GM19438 (cell line): ENCODE results near the gene ASB4.

Experiments
- ATAC-seq: cut with Tn5 transposase; IDR thresholded peaks from one replicate; pipeline ENCODE4 v1.9.1; 2021; ENCODE audit warnings: low read depth; ENCODE audit not compliant: unreplicated experiment

Gene ASB4

DNA sequence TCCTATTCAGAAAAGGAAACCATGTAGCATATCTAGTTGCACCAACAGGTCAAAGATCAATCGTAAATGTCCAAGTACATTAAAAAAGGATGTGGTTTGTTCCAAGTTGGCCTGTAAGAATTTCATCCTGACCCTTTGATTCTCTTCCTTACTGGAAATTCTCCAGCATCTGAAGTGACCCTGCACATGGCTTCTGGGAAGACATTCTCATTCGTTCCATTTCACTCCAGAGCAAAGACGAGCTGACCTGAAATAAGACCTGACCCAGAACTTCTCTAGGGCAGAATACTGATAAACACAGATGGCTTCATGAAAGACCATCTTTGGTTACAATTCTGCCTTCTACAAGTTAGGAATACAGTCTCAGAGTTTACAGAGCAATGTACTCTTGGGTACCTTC is 39.8 kb downstream of the ASB4 start:
- no peak for ATAC-seq

DNA sequence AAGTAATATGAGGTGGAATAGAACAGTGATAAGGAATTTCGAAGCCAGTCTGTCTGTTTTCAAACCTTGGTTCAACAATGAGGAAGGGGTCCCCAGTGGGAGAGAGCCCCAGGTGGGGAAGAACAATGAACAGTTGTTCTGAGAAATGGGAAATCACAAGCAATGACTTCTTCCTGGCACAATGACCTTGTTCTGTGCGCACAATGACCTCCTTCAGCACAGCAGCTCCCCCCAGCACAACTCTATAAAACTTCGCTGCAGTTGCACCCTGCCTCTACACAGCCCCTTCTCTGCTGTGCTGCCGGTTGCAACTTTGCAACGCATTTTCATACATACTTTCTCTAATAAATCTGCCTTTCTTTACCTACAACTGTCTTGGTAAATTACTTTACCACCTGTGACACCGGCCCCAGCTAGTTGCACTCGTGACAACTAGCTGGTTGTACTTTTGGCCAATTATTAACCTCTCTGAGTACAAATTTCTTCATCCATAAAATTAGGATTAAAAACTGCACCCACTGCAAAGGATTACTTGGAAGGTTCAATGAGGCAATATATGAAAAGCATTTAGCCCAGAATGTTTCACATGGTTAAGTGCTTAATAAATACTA is 40.5 kb downstream of the ASB4 start:
- no peak for ATAC-seq

DNA sequence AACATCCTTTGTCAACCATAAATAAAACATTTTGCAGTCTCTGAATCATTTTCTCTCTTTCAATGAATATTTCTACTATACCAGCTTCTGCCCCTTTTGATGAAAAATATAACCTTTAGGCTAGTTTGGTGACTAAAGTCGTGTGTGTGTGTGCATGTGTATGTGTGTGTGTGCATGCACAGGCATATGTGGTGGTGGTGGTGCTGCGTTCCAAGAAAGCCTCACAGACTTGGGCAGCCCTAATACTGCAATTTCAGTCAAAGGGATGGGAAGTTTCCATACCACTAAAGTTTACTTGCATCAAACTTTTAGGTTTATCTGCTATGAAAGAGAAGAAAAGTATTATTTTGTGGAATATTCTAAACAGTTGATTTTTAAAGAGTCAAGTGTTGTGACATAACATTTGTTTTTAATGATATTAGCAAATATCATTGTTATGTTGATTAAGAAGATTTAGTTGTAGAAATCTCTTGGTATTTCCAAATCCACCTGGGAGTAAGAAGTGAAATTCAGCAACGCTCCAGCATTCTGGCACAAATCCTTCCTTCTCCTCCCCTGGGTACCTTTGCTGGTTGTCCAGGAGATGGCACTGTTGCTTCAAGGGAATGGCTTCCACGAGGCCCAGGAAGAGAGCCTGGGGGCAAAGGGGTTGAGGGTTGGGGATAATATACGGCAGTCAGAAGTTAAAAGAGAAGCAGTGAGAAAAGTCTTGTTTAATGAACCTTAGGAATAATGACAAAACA is 41.5 kb downstream of the ASB4 start:
- peak; percentile 59 for ATAC-seq

DNA sequence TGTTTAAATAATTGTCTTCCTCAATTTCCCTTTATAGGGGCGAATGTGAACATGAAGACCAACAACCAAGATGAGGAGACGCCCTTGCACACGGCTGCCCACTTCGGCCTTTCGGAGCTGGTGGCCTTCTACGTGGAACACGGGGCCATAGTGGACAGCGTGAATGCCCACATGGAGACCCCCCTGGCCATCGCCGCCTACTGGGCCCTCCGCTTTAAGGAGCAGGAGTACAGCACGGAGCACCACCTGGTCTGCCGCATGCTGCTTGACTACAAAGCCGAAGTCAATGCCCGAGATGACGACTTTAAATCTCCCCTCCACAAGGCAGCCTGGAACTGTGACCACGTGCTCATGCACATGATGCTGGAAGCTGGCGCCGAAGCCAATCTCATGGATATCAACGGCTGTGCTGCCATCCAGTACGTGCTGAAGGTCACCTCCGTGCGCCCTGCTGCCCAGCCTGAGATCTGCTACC is 42.1 kb downstream of the ASB4 start:
- ATAC-seq: peak; percentile 9

DNA sequence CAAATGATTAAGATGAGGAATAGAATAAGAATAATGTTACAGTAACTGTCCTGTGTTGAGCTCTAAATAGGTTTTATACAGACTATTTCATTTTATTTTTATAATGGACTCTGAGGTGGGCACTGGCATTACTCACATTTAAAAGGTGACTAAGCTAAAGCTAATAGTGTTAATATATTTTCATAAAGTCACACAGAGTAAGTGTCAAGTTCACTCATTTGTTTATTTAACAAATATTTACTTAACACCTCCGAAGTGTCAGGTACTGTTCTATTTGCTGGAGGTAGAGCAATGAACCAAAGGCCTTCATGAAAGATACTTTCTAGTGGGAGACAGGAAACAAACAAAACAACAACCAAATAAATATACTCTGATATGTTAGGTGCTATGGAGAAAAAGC is 44.0 kb downstream of the ASB4 start:
- no peak for ATAC-seq

DNA sequence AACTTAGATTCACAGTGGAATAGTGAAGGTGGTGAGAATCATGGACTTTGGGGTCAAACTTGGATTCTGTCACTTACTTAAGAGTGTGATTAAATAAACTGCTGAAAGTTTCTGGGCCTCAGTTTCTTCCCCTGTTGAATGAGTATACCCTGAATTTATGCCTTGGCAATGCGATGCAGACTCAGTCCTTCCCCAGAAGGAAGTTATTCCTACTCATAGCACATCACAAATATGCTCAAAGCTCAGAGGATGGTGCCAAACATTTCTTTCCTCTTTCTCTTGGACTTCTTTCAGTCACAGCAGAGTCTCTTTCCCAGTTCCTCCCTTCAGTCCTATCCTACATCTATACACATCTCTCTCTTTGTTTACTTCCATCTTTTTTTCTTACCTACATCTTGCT is 45.1 kb downstream of the ASB4 start:
- ATAC-seq: no peak

DNA sequence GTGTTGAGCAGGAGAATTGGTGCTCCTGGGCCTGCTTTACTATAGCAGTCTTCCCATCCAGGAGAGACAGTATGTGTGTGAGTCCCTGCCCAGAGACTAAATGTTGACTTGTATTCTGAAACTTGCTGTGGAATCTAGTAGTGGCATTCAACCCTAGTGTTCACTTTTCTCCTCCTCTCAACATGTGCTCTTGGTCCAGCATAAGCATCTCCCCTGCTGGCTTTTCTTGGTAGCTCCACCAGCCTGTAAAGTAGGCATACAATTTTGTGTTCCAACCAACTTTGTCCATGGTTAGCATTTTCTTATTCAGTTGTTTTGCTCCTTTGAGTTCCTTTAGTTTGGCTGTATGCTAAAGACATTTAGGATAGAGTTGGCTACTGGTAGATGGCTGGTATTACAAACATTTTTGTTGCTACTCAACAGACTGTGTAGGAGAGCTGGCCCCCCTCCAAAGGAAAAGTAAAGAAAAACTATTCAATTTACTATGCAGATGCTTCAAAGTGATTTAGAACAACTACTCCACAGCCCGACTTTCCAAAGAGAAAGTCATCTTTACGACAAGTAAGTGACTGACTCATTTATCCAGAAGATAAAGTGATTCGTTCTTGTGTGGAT is 46.0 kb downstream of the ASB4 start:
- no peak for ATAC-seq

DNA sequence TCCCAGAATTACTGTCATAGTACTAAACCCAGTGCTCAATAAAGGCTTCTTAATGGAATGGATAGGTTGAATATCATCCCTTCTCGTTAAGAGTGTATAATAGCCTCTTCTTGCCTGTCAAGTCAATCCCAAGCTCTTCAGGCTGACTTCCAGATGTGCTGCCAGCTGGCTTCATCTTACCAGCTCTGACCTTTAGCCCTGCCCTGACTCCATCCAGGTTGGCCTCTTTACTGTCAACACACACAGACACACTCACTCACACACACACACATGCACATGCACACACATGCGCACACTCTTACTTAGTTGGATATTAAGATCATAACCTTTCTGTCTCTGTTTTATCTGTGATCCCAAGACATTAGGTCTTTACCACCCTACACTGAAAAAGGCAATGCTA is 49.1 kb downstream of the ASB4 start:
- no peak for ATAC-seq

DNA sequence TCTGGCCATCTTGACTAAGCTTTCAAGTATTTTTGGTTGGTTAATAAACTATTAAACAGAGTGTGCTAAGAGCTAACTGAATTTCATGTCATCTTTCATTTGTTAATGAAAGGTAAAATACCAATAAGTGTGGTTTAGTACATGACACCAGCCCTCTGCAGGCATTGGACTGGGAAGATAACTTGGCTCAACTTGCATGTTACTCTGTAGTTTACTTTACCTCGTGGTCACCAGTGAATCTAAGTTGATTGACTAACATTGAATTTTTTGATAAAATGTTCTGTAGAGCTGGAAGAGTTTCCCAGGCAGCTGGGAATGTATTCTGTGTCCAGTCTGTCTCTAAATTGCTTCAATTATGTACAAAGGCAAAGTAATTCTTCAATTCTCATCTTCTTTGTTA is 49.9 kb downstream of the ASB4 start:
- ATAC-seq: no peak

DNA sequence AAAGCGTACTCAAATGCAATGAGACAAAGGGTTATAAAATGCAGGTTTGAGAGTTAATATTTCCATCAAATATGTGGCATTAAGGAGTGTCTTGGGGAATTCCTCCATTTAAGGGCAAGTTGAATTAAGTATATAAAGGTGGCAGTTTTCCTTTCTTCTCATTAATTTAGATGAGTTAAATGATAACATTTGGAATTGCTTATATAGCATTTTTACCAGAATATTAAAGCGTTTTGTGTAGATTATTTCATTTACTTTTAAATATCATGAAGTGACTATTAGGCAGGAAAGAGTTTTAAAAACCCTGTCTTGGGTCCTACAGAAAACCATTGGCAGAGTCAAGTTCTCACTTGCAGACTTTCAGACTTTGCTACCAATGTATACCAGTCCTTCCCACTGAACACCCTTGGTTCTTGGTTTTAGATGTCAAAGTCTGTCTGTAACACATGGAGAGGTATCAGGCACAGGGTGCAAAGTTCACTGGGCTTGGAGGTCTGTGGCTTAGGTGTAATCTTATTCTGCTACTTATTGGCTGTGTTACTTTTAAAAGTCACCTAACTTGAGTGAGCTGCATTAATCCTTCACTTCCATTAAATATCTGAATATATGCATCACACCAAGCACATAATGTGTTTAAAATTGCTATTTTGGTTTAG is 51.0 kb downstream of the ASB4 start:
- no peak for ATAC-seq

DNA sequence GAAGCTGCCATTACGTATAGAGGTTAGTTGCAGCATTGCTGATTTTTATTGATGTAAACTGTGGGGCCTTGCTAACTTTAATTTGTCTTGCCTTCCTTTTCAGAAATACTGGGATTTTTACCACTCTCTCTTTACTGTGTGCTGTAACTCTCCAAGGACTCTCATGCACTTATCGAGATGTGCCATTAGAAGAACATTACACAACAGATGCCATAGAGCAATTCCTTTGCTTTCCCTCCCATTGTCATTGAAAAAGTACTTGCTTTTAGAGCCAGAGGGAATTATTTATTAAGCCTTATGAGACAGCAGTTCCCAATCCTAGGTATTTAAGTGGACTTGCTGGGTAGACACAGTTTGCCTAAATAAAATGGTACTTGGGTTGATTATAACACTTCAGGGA is 51.7 kb downstream of the ASB4 start:
- no peak for ATAC-seq

DNA sequence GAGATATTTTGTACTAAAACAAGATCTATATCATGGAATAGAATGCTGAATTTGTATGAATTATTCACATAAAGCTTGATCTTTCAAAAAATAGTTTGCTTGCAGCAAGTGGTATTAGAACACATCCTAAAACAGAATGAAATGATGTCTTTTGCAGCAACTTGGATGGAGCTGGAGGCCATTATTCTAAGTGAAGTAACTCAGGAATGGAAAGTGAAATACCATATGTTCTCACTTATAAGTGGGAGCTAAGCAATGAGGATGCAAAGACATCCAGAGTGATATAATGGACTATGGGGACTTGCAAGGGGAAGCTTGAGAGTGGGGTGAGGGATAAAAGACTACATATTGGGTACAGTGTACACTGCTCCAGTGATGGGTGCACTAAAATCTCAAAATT is 53.7 kb downstream of the ASB4 start:
- no peak for ATAC-seq

DNA sequence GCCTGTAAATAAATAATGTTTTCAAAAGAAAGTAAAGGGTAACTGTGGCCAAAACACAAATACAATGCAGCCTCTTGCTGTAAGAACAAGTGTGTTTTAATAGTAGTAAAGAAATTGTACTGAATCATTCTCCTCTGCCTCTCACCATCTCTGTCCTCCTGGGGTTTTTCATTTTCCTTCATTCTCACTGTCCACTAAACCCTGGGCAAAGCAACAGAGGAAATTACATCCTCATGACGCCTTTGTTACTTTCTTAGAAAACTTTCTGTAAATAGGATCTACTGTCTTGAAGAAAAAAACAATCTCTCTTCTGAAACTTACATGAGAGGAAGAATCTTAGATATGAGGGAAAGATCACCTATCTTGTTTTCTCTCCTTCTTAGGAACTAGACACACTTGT is 54.6 kb downstream of the ASB4 start:
- no peak for ATAC-seq

DNA sequence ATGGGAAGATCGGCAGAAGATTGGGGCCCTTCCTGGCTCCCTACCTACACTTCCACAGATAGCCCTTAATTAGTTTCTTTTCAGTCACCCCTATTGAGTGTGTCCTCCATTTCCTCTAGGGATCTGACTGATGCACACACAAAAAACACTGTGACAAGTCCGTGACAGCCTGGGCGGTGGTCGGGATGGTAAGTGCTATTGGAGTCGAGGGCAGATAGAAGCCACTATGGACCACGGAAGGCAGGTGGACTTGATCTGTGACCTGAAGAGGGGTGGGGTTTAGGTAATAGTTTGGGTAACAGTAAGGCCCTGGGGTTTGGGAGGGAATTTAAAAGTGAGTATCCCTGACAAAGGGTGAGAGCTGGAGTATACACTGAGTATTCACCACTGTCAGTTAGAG is 57.6 kb downstream of the ASB4 start:
- ATAC-seq: no peak

DNA sequence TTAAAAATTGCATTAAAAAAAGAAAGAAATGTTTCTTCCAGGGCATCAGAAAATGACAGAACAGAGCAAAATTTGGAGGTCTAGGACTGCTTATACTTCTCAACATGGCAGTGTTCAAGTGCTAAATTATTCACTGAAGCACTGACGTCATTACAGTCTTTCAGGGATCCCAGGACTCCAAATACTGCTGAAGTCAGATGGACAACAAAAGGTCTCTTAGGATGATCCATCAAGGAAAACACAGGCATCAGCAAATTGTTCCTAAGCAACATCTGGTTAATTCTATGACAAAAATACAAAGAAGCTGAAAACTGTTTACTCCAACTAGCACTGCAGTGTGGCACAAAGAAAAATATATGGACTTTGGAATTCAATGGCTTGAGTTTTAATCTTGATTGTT is 58.4 kb downstream of the ASB4 start:
- no peak for ATAC-seq

DNA sequence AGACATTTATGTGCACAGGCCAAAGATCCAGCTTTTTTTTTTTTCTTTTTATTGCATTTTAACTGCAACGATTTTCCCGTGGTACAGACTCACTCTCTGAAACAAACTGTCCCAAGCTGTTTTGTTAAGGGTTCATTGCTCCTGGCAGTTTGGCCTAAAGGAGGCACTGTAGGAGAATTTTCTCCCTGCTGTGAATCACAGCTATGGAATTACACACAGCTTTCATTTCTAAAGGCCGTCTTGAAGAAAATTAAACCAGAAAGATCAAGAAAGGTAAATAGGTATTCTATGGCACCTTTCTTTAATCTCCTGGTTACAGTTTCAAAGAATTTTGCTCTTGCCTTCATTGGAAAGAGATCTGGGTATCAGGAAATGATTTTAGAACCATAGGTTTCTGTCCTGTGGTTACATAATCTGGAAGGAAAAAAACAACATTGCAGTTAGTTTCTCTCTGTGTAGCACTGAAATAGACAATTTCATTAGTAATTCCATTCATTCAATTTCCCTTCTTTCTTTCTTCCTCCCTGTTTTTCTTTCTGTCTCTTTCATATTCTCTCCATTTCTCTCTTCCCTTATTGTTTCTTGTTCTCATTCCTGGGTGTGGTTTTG is 59.4 kb downstream of the ASB4 start:
- no peak for ATAC-seq

DNA sequence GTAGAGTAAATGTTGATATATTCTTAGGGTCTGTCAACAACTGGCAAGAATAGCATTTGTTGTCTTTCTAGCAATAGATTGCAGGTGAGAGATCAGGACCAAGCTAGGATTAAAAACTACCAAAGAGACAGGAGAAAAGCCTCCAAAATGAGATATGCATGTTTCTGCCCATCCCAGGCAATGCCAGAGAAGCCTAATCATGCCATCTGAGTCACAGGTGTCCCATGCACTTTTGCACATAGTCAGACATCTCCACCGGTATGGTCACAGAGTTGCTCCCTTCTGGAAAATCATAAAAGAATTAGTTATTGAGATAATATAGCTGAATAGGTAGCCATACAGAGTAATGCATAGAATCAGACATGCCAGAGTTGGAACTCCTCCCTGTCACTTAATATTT is 59.9 kb downstream of the ASB4 start:
- ATAC-seq: no peak

DNA sequence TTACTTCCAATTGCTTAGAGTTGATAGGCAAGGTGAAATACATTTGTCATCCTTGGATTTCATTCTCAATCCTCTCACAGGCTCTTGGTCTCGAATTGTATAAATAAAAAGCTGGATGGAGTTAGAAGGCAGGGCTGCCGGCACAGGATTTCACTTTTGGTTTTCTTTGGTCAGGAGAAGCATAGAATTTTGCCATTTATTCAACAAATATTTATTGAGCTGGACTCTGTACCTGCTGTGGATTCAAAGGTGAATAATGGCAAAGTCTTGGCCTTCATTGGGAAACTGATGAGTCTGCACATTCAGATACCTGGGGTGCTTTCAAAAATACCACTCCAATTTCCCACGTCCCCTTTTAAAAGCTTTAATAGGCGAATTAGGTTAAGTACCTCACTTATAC is 60.9 kb downstream of the ASB4 start:
- no peak for ATAC-seq

DNA sequence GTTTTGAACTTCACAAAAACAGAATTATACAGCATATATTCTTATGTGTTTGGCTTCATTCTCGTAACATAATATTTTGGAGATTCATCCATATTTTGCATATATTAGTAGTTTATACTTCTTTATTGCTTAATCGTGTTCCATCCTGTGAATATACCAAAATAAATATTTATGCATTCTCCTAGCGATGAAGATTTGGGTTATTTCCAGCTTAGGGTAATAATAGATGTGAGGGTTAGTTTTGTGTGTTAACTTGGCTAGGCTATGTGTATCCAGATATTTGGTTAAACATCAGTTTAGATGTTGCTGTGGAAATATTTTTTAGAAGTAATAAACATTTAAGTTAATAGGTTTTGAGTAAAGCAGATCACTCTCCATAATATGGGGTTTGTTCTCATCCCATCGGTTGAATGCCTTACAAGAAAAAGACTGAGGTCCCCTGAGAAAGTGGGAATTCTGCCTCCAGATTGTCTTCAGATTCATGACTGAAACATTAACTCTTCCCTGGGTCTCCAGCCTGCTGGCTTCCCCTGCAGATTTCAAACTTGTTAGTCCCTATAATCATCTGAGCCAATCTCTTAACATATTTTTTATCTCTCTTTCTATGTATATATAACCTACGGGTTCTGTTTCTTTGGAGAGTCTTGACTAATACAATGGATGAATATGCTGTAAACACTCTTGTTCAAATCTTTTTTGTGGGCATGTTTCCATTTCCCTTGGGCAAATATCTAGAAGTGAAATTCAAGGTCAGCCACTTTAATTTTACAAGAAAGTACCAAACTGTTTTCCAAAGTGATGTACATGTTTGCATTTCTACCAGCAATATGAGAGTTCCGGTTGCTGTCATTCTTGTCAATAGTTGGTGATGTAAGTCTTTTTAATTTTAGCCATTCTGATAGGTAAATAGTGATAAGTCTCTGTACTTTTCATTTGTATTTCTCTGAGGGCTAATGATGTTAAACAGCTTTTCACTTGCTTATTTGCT is 61.9 kb downstream of the ASB4 start:
- no peak for ATAC-seq
